RWPE2 (cell line): ENCODE data around the gene HSP90AB1.
A peak's percentile ranks its signal among the peaks of the same experiment; 100 is the strongest.

ENCODE experiments used
- ATAC-seq: fragments of 200-7000 bp; cut with Tn5 transposase; 3 replicates; pipeline ENCODE4 v1.9.1; 2021; ENCODE audit warnings: low read depth
- DNase-seq: peaks from one replicate; pipeline ENCODE4 v3.0.0-alpha.2; 2020; ENCODE audit warnings: low spot score
- H3K27ac ChIP-seq: fragments of 450-650 bp; 2 replicates; pipeline ENCODE4 v1.5.1; 2017; ENCODE audit warnings: mild to moderate bottlenecking; ENCODE audit not compliant: poor library complexity, severe bottlenecking
- H3K27me3 ChIP-seq: fragments of 250-450 bp; sonication (Bioruptor Pico); 2 replicates; pipeline ENCODE4 v1.5.1; 2021; ENCODE audit warnings: mild to moderate bottlenecking, moderate library complexity; ENCODE audit not compliant: insufficient read depth, poor library complexity, severe bottlenecking
- H3K36me3 ChIP-seq: fragments of 250-450 bp; sonication (Bioruptor Pico); 2 replicates; pipeline ENCODE4 v1.5.1; 2020; ENCODE audit warnings: low read depth, mild to moderate bottlenecking, moderate library complexity
- H3K4me1 ChIP-seq: fragments of 250-450 bp; sonication (Bioruptor Pico); 2 replicates; pipeline ENCODE4 v1.5.1; 2021; ENCODE audit warnings: mild to moderate bottlenecking, moderate library complexity; ENCODE audit not compliant: insufficient read depth, poor library complexity, severe bottlenecking
- H3K4me3 ChIP-seq: fragments of 250-450 bp; sonication (Bioruptor Pico); 2 replicates; pipeline ENCODE4 v1.5.1; 2021; ENCODE audit warnings: mild to moderate bottlenecking, moderate library complexity; ENCODE audit not compliant: severe bottlenecking
- H3K9me3 ChIP-seq: fragments of 250-450 bp; sonication (Bioruptor Pico); 2 replicates; pipeline ENCODE4 v1.5.1; 2021; ENCODE audit warnings: mild to moderate bottlenecking, moderate library complexity; ENCODE audit not compliant: severe bottlenecking
- CTCF ChIP-seq: fragments of 450-650 bp; IDR thresholded peaks from one replicate; pipeline ENCODE4 v1.5.1; 2017; ENCODE audit warnings: mild to moderate bottlenecking, moderate library complexity; ENCODE audit not compliant: poor library complexity, severe bottlenecking

The HSP90AB1 gene

GRCh38 chr6:44224029-44224964 lies 22.6 kb upstream of the HSP90AB1 start:
- Histone ChIP-seq H3K4me1 (peaks cover 13% of the 10 kb centered on the region), H3K4me3 (peak overlapping the region; percentile 43), H3K27me3 (no peaks in the 10 kb centered on the region), H3K36me3 (peaks cover 4% of the 10 kb centered on the region), H3K27ac (peak overlapping the region; percentile 56), H3K9me3 (no peaks in the 10 kb centered on the region)
- no peak for TF ChIP-seq CTCF
- DNase-seq (no peak), ATAC-seq (peak; percentile 14)

- no peak for TF ChIP-seq CTCF
- DNase-seq (no peak), ATAC-seq (no peak)
- Histone ChIP-seq H3K9me3 (no peaks in the 10 kb centered on the region), H3K27me3 (no peaks in the 10 kb centered on the region), H3K27ac (peak overlapping the region; percentile 56), H3K4me3 (no peak overlapping the region), H3K4me1 (peaks cover 13% of the 10 kb centered on the region), H3K36me3 (peaks cover 7% of the 10 kb centered on the region)
These were observed 22.0 kb upstream of the HSP90AB1 start for GRCh38 chr6:44224965-44225305.

- TF ChIP-seq CTCF: no peak
- H3K9me3 ChIP-seq: no peaks in the 10 kb centered on the region
- peaks cover 10% of the 10 kb centered on the region for H3K36me3 ChIP-seq
- H3K27me3 ChIP-seq: no peaks in the 10 kb centered on the region
- H3K27ac ChIP-seq: no peak overlapping the region
- H3K4me1 ChIP-seq: peaks cover 13% of the 10 kb centered on the region
- no peak overlapping the region for H3K4me3 ChIP-seq
- DNase-seq: no peak
- ATAC-seq: no peak
These were observed 21.1 kb upstream of the HSP90AB1 start for GRCh38 chr6:44225579-44226325.

- no peak overlapping the region for H3K4me3 ChIP-seq
- peaks cover 13% of the 10 kb centered on the region for H3K4me1 ChIP-seq
- H3K27ac ChIP-seq: no peak overlapping the region
- DNase-seq (no peak), ATAC-seq (no peak)
- TF ChIP-seq CTCF: no peak
- H3K9me3 ChIP-seq: no peaks in the 10 kb centered on the region
- H3K27me3 ChIP-seq: no peaks in the 10 kb centered on the region
- H3K36me3 ChIP-seq: peaks cover 18% of the 10 kb centered on the region
These were observed 20.3 kb upstream of the HSP90AB1 start for GRCh38 chr6:44226368-44227147.
